ENCODE data around the gene FBXO8.

DNA sequence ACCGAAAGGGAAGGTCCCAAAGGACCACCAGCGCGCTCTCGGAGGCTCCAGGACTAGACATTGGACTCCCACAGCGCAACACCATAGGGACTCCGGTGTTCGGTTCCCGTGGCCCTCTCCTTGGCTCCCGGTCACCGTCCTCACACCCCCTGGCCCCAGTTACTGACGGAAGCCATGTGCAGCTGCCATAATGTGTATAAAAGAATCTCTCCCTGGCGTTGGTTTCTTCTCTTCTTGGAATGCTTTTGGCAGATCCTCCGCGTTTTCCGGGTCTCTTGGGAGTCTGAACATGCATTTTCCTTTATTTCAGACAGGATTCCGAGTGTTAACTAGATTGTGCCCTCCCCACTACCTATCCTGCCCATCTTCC, 69.8 kb downstream of the FBXO8 start:
- no peak for TF ChIP-seq POLR2A (IDR thresholded peaks at IDR 0.05)
- TF ChIP-seq, protein P1, sequence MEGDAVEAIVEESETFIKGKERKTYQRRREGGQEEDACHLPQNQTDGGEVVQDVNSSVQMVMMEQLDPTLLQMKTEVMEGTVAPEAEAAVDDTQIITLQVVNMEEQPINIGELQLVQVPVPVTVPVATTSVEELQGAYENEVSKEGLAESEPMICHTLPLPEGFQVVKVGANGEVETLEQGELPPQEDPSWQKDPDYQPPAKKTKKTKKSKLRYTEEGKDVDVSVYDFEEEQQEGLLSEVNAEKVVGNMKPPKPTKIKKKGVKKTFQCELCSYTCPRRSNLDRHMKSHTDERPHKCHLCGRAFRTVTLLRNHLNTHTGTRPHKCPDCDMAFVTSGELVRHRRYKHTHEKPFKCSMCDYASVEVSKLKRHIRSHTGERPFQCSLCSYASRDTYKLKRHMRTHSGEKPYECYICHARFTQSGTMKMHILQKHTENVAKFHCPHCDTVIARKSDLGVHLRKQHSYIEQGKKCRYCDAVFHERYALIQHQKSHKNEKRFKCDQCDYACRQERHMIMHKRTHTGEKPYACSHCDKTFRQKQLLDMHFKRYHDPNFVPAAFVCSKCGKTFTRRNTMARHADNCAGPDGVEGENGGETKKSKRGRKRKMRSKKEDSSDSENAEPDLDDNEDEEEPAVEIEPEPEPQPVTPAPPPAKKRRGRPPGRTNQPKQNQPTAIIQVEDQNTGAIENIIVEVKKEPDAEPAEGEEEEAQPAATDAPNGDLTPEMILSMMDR (IDR thresholded peaks at IDR 0.05 in 4 of 5, conservative IDR thresholded peaks at IDR 0.05 in 1 of 5): no peak

Data from gastrocnemius medialis (tissue), 4 donors.